Colon (tissue), 2 donors: ENCODE measurements around the gene EDAR.

Experiments used
- FAIRE-seq: peaks from 2 replicates; lab custom pipeline; 2012; peaks lifted over from hg19 to GRCh38; lab: Jason Lieb, UNC
- donor health status: control.
- donor health status: control.

Gene EDAR

DNA sequence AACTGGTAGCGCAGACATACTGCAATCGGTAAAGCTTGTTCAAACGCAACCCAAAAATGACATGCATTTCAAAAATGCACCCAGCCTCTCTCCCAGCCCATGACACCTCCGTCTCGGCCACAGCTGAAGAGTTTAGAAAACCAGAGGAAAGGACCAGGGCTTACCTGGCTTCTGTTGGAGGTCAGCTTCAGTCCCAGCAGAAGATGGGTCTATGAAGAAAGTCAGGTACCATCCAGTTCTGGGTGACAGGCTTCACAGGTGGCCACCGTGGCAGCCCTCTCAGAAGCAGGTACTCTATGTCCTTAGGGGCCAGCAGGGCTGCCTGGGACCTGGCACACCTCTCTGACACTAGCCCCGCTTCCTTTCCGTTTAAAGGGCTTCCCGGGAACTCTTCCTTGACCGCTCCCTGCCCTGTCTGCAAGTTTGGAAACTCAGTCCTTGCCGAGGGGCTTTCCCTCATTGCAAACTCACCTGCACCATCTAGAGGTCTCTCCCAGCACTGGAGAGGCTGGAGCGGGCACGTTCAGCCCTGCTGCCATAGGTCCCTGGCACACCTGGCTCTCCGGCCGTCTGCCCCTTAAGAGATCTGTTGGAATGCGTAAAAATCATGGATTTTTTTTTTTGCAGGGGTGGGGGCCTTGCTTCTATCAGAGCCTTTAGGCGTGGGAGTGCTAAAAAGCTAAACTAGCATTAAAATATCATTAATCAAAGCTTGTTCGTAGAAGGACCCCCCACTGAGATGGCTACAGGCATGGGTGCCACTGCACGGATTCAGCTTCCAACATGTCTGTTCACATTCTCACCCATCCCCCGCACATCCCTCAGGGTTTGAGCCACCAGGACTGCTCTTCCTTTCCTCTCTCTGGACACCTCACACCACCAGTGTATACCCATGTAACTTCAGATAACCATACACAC, at the start of gene EDAR:
TSS of gene EDAR (minus strand) at position 425 of the 918 bp plus-strand sequence. CDS start 58,206 bp downstream, outside the sequence.
- FAIRE-seq: no peak

DNA sequence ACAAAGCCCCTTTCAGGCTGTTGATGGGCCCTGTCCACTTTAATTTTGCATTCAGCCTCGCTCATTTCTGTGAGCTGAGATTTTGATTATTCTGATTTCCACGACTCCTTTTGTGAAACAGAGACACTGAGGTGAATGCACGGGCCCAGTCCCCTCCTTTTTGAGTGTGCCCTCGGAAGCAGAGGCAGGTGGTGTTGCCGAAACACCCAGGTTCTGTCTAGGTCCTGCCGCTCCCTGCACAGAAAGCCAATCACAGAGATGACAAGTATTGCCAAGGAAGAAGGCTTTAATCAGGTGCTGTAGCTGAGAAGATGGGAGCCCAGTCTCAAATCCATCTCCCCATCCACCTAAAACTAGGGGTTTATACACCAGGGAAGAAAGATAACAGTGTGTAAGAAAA, 44.2 kb upstream of the EDAR start:
- no peak for FAIRE-seq

DNA sequence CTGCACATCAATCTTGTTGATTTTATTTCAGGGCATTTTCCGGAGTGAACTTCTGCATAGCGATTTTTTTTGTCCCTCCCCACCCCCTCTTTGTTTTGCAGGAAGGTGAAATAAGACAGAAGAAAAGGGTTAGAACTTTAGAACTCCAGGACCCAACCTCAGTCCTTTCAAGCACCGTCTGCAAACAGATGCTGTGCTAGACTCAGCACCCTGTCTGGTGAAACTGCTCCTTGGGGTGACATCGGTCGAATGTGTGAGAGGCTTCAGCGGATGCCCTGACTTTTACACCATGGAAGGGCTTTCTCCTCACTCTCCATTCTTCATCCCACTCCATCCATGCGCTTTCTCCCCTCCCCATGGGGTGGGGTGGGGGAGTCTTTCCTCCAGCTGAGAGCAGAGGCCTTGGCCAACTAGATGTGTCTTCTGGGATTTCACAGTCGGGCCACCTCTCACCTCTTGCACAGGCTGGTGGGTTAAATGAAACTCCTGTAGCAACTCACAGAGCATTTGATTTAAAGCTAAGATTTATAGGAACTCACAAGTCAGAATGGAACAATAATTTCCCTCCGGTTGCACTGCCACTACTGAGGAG, 43.3 kb upstream of the EDAR start:
- FAIRE-seq: no peak

DNA sequence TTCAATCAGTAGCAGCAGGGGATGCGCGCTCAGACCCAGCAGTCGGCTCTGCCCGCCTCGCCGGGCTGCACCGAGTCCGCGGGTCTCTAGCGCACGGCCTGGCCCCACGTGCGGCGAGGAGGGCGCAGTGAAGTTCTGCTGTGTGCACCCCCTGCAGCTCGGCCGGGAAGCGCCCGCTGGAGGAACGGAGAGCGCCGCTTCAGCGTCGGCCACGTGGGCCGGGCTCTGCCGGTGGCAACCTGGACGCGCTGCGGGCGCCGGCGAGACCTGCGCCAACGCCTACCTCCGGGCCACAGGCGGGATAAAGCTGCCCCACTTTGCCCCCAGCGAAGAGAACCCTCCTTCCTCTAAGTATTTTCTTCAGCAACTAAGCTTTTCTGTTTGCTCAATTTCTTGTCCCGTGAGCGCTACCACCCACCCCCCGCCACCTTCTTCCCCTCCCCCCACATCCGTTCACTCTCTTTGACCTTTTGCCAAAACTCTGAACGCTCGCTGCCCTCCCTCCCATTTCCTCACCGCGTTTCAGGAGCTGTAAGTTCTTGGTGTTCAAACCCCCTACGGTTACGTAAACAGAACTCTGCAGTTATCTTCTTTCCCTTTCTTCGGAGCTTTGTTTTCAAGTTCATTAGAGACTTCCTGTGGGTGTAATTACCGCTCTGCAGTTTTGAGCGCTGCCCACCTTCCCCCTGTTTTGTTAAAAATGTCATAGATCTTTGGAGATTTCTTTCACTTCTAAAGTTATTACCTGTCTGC, 42.6 kb upstream of the EDAR start:
- FAIRE-seq: no peak

DNA sequence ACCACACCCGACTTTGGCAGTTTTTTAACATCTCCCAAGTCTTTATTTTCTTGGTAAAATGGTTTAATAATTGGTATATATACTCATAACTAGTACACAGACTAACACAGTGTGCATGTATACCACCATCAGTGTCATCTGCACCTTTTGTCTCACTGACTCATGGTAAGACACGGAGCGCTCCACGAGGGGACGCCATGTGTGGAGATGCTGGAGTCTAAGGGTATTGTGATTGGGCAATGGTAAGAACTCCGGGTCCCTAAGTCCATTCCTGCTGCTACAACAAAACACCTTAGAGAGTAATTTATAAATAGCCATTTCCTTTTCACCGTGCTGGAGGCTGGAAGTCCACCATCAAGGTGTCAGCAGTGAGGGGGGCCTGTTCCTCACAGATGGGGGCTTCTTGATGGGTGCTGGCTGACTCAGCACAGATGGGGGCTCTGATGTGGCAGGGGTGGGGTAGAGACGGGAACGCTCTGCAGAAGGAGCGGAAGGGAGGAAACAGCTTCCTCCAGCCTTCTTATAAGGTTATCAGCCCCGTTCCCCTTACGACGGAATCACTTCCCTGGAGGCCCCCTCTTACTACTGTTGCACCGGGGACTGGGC, 42.0 kb upstream of the EDAR start:
- no peak for FAIRE-seq

DNA sequence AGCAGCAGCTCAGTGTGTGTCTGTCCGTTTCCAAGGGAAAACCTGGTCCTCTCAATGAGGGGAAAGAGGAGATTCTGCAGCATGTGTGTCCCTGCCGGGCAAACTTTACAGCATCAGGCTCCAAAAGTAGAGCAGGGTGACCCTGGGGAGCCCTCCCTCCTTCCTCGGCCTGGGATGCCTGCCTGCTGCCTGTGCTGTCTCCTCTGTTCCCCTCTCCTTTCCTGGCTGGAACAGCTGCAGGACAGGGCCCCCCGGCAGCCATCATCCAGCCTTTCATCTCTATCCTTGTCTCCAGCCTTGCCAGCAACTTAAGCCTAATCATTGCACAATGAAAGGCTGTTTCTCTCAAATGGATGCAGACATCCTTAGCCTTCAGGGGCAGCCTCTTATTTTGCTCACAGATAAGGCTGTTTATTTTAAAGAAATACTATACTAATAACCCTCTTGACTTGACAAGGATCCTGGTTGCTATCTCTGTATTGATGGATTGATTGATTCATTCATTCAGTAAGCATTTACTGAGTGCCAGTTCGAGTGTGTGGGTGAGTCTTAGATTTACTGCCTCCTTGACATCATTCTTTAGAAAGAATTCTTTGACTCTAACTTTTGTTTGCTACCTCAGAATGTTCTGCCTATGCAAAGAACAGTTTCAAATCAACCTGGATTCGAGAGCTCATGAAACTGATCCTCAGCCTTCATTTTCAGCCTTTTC, 40.6 kb upstream of the EDAR start:
- no peak for FAIRE-seq

DNA sequence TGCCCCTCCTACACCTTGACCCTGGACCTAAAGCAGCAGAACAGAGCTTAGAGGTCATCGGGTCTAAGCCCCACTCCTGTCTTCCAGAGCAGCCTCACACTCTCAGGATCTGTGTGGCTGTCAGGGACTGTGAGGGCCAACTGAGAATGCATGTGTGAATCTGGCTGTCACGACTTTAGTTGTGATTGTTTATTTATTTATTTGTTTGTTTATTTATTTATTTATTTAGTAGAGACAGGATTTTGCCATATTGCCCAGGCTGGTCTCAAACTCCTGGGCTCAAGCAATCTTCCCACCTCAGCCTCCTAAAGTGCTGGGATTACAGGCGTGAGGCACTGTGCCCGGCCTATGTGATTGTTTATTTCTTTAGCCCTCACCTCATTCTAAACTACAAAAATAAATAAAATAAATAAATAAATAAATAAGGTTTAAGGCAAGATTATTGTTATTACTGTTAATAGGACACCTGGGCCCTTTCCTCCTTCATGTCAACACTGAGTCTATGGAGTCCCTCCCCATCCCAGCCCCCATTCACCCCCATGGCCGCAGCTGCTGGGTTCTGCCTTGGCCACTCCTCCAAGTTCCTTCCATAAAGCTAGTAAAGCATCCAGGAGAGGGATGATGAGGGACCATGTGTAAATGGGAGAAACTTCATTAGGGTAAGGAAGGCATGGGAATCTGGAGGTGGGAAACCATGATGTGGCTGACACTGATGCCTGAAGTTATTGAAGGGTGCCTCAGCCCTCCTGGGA, 39.9 kb upstream of the EDAR start:
- FAIRE-seq: no peak

DNA sequence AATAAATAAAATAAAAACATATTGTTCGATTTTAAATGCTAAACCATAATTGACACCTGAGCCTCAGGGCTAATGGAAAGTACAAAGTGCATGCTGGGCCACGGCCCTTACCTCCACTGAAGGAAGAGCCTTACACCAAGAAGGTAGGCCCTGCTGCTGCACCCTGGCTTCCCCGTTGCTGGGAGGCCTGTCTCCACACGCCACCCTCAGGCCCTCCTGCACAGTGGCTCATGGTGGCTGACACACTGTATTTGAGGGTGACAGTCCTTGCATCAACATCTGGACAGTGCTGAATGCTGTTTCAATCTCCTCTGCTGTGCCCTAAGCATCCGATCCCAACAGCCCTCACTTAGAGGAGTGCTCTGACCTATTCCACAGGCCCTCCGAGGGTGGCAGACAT, 39.3 kb upstream of the EDAR start:
- FAIRE-seq: no peak

DNA sequence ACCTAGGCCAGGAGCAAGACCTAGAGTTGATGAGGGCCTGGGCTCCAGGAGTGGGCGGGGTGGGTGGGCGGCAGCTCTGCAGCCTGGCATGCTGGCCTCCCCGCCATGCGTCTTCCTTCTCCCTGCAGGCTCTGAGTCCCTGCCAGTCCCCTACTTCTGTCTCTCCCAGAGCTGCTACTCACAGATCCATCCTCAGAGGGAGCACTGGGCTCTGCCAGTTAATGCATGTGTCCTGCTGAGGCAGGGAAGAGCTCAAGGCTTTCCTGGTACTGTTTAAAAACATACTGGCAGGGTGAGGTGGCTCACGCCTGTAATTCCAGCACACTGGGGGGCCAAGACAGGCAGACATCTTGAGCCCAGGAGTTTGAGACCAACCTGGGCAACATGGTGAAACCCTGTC, 38.7 kb upstream of the EDAR start:
- FAIRE-seq: no peak

DNA sequence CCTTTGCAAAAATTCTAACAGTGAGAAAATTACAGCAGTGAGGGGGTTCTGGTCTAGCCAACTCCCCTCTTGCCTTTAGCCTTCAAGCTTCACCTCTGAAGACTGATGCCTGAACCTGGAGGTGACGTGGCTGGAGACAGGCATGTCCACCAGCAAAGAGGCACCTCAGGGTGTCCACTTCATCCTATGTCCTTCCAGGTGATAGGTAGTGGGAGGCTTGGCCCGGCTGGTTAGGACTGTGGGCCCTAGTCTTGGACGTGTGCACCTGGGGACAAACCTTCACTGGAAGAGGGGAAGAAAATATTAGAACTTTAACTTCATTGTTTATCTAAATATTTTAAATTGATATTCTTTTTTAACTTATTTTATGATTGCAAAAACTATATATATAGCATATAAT, 35.5 kb upstream of the EDAR start:
- no peak for FAIRE-seq

DNA sequence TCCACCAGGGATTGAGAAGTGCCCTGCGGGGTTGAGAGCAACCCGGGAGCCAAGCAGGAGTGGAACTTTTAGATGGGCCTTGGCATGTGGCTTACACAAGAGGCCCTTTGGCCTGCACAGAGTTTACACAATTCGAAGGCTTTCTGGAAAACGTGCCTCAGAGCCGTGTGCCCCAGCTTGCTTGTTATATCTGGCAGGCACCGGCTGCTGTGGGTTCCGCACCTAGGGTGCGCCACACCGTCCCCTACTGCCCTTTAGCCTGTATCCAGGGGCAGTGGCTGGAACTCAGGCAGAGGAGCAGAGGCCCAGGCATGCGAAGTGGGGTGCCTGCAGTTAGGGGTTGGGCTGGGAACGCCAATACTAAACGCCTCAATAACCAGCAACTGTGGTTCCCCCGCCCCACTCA, 32.9 kb upstream of the EDAR start:
- no peak for FAIRE-seq

DNA sequence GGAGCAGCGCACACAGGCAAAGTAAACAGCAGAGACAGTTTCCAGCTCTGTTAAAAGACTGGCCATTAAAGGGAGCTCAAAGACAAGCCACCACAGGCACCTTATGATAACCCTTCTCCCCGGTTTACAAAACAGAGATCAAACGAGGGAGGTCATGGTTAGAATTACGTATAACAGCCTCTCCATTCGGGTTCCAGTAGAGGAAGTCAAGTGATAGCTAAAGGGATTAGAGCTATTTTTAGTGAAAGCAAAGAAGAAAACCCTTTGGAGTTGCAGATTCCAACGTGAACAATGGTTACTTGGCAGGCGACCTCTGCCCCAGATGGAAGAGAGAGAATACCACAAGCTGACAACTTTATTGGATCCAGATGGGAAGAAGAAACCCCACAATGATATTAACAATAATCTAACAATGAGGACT, 31.2 kb upstream of the EDAR start:
- no peak for FAIRE-seq

DNA sequence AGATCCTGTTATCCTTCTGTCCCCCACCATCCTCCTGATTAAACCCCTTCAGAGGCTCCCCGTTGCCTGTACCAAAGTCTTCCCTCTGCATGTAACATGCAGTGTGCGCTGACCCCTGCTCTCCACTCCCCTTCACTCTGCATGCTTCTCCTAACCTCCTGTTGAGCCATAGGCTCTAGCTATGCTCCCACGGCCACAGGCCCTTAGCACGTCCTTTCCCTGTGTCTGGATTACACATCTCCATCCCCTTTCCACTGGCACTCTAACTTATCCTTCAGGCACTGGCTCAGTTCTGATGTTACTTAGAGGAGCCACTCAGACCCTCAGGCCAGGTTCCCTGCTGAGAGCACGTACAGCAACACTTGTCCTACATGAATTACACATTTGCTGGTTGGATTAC, 29.4 kb upstream of the EDAR start:
- no peak for FAIRE-seq

DNA sequence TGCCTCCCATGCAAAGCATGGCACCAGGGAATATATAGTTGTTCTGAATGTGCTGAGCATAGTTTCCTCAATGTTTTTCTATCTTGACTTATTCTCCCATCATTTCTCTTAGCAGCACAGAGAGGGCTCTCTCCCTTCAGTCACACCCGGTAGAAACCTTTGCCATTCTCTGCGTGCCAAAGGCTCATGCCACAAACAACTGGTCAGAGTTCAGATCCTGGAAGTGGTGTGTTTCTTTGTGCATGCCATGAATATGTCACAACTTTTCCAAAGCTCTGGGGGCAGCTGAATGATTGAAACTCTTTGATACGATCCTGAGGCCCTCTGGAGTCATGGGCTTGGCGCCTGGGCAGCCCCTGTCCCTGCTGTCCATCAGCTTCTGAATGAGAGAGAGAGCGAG, 28.0 kb upstream of the EDAR start:
- FAIRE-seq: no peak

DNA sequence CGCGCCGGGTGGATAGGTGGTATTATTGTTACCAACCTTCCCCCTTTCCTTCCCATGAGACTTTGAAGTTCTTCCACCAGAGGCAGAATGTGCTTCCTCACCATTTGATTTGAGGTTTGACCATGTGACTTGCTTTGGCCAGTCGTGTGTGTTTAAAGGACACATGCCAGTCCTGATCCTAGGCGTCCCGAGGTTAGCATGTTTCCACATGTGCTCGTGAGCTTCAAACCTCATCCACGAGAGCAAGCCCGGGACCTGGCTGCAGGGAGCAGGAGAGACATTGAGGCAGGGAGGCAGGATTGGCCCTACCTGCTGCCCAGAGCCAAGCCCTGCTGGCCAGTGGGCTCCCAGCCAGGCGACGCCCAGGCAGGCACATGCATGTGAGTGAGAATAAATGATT, 27.4 kb upstream of the EDAR start:
- no peak for FAIRE-seq

DNA sequence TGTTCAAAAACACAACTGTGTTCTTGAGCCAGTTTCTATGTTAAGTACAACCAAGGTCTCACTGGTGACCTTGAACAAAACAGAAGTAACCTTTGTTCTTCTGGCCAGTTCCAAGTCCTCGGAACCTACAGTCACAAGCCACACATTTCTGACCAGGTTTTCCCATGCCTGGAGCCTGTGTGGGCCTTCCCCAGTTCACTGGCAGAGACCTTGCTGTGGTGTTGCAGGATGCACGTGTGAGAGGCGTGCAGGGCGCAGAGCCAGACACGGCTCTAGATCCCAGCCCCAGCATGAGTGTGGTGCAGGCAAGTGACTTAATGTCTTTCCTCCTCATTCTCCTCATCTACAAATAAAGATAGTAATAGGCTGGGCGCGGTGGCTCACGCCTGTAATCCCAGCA, 25.5 kb upstream of the EDAR start:
- FAIRE-seq: no peak

DNA sequence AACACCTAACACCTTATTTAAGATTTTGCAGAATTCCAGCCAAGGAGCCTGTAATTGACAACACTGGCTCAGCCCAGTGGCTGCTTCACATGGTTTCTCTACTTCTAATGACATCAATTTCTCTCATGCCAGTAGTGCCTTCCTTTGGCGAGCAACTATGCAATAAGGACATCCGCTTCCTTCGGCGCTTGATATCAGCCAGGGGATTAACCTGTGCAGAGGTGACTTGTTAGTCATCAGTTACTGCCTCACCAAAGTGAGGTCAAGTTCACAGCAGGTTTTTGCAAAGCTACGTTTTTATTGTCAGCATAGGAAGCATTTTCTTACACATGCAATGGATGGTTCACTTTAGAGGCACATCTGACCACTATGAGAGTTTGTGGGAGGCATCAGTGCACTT, 24.0 kb upstream of the EDAR start:
- FAIRE-seq: no peak

DNA sequence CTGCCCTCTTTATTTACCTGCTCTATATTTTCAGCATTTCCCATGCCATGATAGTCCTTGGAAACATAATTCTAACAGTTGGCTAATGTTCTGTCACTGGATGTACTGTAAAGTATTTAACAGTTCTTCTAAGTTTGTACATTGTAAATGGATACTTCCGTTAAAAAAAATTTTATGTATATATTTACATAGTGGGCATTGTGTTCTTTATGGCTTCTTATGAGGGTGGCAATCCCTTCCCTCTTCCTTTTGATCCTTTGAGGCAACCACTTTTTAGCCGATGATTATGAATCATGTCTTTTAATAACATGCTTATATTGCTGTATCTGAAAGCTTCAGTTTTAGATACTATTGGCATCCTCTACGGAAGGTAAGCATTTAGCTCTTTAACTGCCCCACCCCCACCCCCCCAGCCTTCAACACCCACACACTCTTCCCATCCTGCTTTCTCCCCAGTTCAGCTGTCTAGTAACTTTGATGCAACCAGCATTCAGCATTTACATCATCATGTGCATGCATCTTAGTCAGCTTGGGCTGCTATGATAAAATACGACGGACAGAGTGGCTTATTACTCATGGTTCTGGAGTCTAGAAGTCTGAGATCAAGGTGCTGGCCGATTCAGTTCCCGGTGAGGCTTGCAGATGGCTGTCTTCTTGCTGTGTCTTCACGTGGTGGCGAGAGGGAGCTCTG, 21.0 kb upstream of the EDAR start:
- no peak for FAIRE-seq

DNA sequence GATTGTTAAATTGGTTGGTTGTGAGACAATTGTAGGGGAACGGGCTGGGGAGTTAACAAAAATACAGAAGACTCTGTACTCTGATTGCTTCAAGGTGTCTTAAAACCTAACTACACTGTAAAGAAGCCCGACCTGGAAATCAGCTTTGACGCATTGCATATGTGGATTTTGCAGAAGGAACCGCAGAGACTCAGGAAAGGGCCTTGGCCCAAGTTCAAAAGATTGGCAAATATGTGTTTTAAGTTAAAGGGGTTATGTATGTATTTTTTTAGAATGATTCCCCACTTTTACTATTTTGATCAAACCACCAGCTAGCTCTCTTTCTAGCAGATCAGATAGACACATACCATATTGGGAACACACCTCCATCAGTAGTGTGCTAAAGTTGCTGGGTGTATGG, 18.0 kb upstream of the EDAR start:
- FAIRE-seq: no peak

DNA sequence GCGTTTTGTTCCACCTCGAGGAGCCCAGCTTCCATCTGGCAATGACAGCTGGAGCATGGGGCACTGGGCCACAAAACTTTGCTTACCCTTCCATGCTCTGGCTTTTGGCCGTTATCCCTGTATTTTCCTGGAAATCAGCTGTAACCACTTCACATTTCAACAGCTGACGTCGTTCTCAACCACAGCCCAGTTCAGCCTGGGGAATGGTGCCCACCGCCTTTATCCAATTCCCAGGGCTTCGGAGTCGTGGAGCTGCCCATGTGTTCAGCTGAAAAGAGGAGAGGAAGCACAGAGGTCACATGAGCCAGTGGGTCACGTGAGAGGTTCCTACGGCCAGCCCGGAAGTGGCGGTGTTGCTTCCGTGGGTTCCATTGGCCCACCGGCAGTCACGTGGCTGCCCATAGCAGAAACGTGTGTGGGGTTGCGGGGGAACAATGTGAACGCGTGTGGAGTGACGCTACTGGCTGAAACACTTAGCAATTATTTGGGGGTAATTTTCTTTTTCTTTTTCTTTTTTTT, 16.7 kb upstream of the EDAR start:
- no peak for FAIRE-seq
